ENCODE data around the gene MCM5.

The MCM5 gene

DNA sequence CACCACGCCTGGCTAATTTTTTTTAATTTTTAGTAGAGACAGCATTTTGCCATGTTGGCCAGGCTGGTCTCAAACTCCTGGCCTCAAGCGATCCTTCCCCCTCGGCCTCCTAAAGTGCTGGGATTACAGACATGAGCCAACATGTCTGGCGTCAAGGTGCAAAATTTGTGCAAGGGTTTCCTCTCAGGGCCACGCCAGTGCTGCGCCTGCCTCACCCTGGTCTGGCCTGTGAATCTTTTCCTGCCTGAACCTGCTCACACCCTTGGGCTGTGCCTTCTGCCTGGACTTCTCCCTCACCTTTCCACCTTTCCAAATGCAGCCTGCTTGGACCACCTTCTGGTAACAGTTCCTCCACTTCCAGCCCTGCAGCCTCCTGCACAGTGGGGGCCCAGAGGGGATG is 43.4 kb downstream of the MCM5 start:
- Histone ChIP-seq H3F3A (ENCODE audit: control insufficient read depth, insufficient read depth) (no peaks in the 10 kb centered on the region), H3K79me2 (ENCODE audit: control insufficient read depth, low read length) (no peaks in the 10 kb centered on the region), H3K9me3 (ENCODE audit: control insufficient read depth, insufficient read depth, low read length) (no peaks in the 10 kb centered on the region), H3K4me1 (ENCODE audit: control insufficient read depth, low read length) (peaks cover 9% of the 10 kb centered on the region), H3K27me3 (ENCODE audit: control insufficient read depth, low read length) (no peaks in the 10 kb centered on the region), H3K27ac (ENCODE audit: low read depth, low read length) (no peak overlapping the region), H3K36me3 (ENCODE audit: control insufficient read depth, low read length) (peaks cover 2% of the 10 kb centered on the region; the same call in 1 of the 2 replicates), H3K4me3 (ENCODE audit: low read length) (no peak overlapping the region), H3K9me2 (replicated peaks; ENCODE audit: control insufficient read depth, low read length) (no peaks in the 10 kb centered on the region), H3K4me2 (ENCODE audit: low read length) (no peak overlapping the region), H4K20me1 (ENCODE audit: control insufficient read depth, insufficient read depth, low read depth, low read length) (no peaks in the 10 kb centered on the region)
- TF ChIP-seq, protein P1, sequence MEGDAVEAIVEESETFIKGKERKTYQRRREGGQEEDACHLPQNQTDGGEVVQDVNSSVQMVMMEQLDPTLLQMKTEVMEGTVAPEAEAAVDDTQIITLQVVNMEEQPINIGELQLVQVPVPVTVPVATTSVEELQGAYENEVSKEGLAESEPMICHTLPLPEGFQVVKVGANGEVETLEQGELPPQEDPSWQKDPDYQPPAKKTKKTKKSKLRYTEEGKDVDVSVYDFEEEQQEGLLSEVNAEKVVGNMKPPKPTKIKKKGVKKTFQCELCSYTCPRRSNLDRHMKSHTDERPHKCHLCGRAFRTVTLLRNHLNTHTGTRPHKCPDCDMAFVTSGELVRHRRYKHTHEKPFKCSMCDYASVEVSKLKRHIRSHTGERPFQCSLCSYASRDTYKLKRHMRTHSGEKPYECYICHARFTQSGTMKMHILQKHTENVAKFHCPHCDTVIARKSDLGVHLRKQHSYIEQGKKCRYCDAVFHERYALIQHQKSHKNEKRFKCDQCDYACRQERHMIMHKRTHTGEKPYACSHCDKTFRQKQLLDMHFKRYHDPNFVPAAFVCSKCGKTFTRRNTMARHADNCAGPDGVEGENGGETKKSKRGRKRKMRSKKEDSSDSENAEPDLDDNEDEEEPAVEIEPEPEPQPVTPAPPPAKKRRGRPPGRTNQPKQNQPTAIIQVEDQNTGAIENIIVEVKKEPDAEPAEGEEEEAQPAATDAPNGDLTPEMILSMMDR (IDR thresholded peaks at IDR 0.05; ENCODE audit: low read depth, low read length, poor library complexity, severe bottlenecking): no peak

DNA sequence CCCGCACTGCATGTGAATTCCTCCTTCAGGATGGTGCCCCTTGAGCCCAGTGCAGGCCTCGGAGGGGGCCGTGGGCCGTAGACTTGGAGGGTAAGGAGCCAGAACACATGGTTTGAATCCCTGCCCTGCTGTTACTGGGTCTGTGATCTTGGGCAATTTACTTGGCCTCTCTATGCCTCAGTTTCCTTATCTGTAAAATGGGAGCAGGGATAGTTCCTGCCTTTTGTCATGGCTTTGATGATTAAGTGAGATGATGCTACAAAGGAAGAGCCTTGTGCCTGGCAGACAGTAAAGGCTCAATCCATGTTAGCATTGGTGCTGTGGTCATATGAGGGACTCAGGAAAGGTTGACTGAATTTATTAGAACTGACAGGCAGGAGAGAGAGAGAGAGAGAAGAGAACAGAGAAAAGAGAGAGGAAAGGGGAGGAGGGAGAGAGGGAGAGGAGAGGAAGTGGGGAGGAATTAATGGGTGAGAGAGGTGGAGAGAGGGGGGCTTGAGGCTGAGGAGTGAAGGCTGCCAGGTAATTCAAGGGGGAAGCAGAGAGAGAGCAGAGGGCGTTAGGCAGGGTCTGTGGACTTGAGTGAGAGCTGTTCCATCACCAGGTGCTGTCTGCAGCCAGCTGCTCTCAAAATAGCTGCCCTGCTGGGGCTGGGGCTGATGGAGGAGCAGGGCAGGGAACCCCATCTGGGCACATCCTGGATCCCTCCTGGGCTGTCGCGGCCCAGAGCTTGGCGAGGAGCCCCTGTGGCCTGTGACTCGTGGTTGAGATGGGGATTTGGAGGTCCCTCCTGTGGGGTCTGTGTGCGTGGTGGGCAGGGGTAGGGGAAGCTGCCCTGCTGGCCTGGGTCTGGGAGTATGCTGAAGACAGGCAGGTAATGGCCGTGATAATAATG is 44.1 kb downstream of the MCM5 start:
- no peaks in the 10 kb centered on the region for H3K9me3 ChIP-seq (ENCODE audit: control insufficient read depth, insufficient read depth, low read length)

DNA sequence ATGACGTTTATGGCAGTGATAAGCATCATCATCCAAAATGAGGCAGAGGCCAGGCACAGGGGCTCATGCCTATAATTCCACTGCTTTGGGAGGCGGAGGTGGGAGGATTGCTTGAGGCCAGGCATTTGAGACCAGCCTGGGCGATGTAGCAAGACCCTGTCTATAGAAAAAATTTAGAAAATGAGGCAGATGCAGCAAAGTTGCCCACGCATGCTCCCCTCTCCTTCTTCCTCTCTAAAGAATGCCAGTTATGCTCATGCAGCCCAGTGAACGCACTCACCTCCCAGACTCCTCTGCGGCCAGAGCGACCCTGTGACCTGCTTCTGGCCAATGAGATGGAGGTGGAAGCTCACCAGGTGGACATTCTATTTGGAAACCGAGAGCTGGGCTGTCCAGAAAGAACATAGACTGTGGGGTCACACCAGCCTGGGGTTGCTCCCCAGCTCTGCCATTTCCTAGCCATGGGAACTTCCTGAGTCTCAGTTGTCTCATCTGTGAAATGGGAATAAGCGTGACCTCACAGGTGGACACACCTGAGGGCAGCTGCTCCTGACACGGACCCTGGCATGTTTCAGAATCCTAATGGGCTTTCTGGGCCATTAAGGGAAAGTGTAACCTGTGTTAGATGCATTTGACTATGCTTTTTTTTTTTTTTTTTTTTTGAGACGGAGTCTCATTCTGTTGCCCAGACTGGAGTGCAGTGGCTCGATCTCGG is 44.9 kb downstream of the MCM5 start:
- Histone ChIP-seq H3K4me1 (ENCODE audit: control insufficient read depth, low read length) (peaks cover 9% of the 10 kb centered on the region), H3K36me3 (ENCODE audit: control insufficient read depth, low read length) (peaks cover 2% of the 10 kb centered on the region; the same call in 1 of the 2 replicates), H3K9me2 (replicated peaks; ENCODE audit: control insufficient read depth, low read length) (no peaks in the 10 kb centered on the region), H3F3A (ENCODE audit: control insufficient read depth, insufficient read depth) (no peaks in the 10 kb centered on the region), H3K27me3 (ENCODE audit: control insufficient read depth, low read length) (no peaks in the 10 kb centered on the region), H3K9me3 (ENCODE audit: control insufficient read depth, insufficient read depth, low read length) (no peaks in the 10 kb centered on the region), H3K79me2 (ENCODE audit: control insufficient read depth, low read length) (no peaks in the 10 kb centered on the region), H3K27ac (ENCODE audit: low read depth, low read length) (no peak overlapping the region), H3K4me3 (ENCODE audit: low read length) (no peak overlapping the region), H4K20me1 (ENCODE audit: control insufficient read depth, insufficient read depth, low read depth, low read length) (no peaks in the 10 kb centered on the region), H3K4me2 (ENCODE audit: low read length) (no peak overlapping the region)
- TF ChIP-seq, protein P1 (IDR thresholded peaks at IDR 0.05; ENCODE audit: low read depth, low read length, poor library complexity, severe bottlenecking): no peak
- no peak for TF ChIP-seq EZH2phosphoT487 (IDR thresholded peaks at IDR 0.05; ENCODE audit: borderline replicate concordance, low read length)

More for the DNA sequence above, 44.1 kb downstream of the MCM5 start:
- Histone ChIP-seq H3K79me2 (ENCODE audit: control insufficient read depth, low read length) (no peaks in the 10 kb centered on the region), H3K9me2 (replicated peaks; ENCODE audit: control insufficient read depth, low read length) (no peaks in the 10 kb centered on the region), H3K4me2 (ENCODE audit: low read length) (no peak overlapping the region), H3K27me3 (ENCODE audit: control insufficient read depth, low read length) (no peaks in the 10 kb centered on the region), H4K20me1 (ENCODE audit: control insufficient read depth, insufficient read depth, low read depth, low read length) (no peaks in the 10 kb centered on the region), H3K27ac (ENCODE audit: low read depth, low read length) (no peak overlapping the region), H3K4me1 (ENCODE audit: control insufficient read depth, low read length) (peaks cover 9% of the 10 kb centered on the region), H3K4me3 (ENCODE audit: low read length) (no peak overlapping the region), H3F3A (ENCODE audit: control insufficient read depth, insufficient read depth) (no peaks in the 10 kb centered on the region), H3K36me3 (ENCODE audit: control insufficient read depth, low read length) (peaks cover 2% of the 10 kb centered on the region; the same call in 1 of the 2 replicates)
- no peak for TF ChIP-seq EZH2phosphoT487 (IDR thresholded peaks at IDR 0.05; ENCODE audit: borderline replicate concordance, low read length)
- TF ChIP-seq, protein P1 (IDR thresholded peaks at IDR 0.05; ENCODE audit: low read depth, low read length, poor library complexity, severe bottlenecking): no peak
